GM19467 (cell line): ENCODE measurements around the gene UQCC2.

Source experiments
- ATAC-seq: cut with Tn5 transposase; IDR thresholded peaks from one replicate; pipeline ENCODE4 v1.9.1; 2021; ENCODE audit warnings: mild to moderate bottlenecking, moderate library complexity; ENCODE audit not compliant: unreplicated experiment

Gene UQCC2

GRCh38 chr6:33711140-33712129, at the start of gene UQCC2:
UQCC2 (minus strand) TSS chr6:33711700; CDS start chr6:33711686, 14 bp downstream.
- ATAC-seq, result peak; percentile 85

GRCh38 chr6:33759887-33760629, 48.6 kb upstream of the UQCC2 start:
- no peak for ATAC-seq

GRCh38 chr6:33758815-33759216, 47.3 kb upstream of the UQCC2 start:
- no peak for ATAC-seq

GRCh38 chr6:33757906-33758305, 46.4 kb upstream of the UQCC2 start:
- no peak for ATAC-seq

GRCh38 chr6:33757113-33757512, 45.6 kb upstream of the UQCC2 start:
- ATAC-seq, result no peak

- ATAC-seq, result no peak
Observed at GRCh38 chr6:33756211-33756954, 44.9 kb upstream of the UQCC2 start.

GRCh38 chr6:33755070-33755869, 43.8 kb upstream of the UQCC2 start:
- no peak for ATAC-seq

- ATAC-seq, result no peak
Observed at GRCh38 chr6:33754222-33754621, 42.7 kb upstream of the UQCC2 start.

- no peak for ATAC-seq
Observed at GRCh38 chr6:33752646-33753015, 41.1 kb upstream of the UQCC2 start.

GRCh38 chr6:33751771-33752645, 40.5 kb upstream of the UQCC2 start:
- no peak for ATAC-seq

- ATAC-seq, result no peak
Observed at GRCh38 chr6:33750244-33750991, 38.9 kb upstream of the UQCC2 start.

- ATAC-seq, result no peak
Observed at GRCh38 chr6:33749401-33749800, 37.9 kb upstream of the UQCC2 start.

GRCh38 chr6:33748841-33749240, 37.3 kb upstream of the UQCC2 start:
- ATAC-seq, result no peak

GRCh38 chr6:33747823-33748222, 36.3 kb upstream of the UQCC2 start:
- no peak for ATAC-seq

GRCh38 chr6:33746651-33747100, 35.2 kb upstream of the UQCC2 start, which contains the start of gene IP6K3:
IP6K3 (minus strand) TSS chr6:33746905; CDS start chr6:33735476, 11,429 bp downstream.
- no peak for ATAC-seq

- ATAC-seq, result no peak
Observed at GRCh38 chr6:33746036-33746600, 34.6 kb upstream of the UQCC2 start.

- ATAC-seq, result no peak
Observed at GRCh38 chr6:33745548-33745947, 34.0 kb upstream of the UQCC2 start.

GRCh38 chr6:33744895-33745546, 33.5 kb upstream of the UQCC2 start:
- no peak for ATAC-seq
